Measurements from ENCODE around the gene OLFM1.

GRCh38 chr9:135046739-135047350 is 40.6 kb upstream of the OLFM1 start:
- TF ChIP-seq CTCF (optimal IDR thresholded peaks at IDR 0.05 in 1 of 3, IDR thresholded peaks at IDR 0.05 in 1 of 3, conservative IDR thresholded peaks at IDR 0.05 in 1 of 3; ENCODE audit: extremely low read depth in 1 of 3, insufficient read depth in 2 of 3, low read length in 3 of 3) (no peak), EZH2 (IDR thresholded peaks at IDR 0.05; ENCODE audit: low read length) (no peak)

All from keratinocyte (primary cell).